HG02571 (cell line): ENCODE results near the gene GLRX5.
"Not testable (repeated sequence)": the region's sequence is repeated elsewhere in the genome, so short reads cannot be mapped to it uniquely, and the experiment has no call there.

Experiments used
- ATAC-seq: cut with Tn5 transposase; IDR thresholded peaks from one replicate; pipeline ENCODE4 v1.9.1; 2021; ENCODE audit warnings: mild to moderate bottlenecking, moderate library complexity; ENCODE audit not compliant: unreplicated experiment

The GLRX5 gene

DNA sequence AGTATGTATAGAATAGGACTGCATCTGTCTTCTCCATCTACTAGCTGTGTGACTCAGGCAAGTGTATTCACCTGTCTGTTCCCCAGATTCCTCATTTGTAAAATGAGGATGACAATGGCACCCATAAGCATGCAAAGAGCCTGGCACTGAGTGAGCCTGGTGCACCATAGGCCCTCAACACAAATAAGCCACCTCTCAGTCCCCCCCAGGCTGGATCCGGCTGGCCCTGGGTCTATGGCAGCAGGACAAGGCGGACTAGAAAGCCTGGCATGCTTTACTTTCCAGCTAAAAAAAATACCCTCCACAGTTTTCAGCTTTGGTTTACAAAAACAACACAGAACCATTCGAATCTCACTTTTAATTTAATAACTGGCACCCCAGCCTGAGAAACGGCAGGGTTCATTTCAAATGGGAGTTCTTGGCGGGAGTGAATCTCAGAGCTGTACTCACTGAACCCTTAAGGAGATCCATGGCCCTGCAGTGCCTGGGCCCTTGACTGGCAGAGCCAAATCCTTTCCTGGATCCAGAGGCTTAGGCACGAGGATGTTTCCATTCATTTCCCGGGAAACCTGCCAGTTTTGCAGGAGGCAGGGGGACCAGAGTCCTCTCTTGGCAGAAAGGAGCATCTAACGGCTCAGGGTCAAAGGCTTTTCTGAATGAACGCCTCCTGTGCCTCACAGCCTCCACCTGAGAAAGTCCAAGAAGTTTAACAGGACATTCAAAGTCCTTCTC, 36.1 kb upstream of the GLRX5 start:
- ATAC-seq, result no peak

DNA sequence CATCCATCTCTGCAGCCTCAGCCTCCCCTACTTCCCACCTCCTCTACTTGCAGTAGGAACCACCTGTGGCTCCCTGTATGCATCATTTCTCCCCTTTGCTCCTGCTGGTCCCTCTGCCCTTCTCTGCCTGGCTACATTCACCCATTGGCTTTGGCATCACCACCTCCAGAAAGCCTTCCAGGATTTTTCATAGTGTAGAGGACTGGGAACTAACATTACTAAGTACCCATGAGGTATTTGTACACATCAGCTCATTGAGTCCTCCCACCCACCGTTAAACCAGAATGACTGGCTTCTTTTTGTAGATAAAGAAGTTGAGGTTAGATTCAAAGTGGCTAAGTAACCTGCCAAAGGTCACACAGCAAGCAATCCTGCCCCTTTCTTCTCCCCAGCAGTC, 35.5 kb upstream of the GLRX5 start:
- ATAC-seq, result no peak

- ATAC-seq, result no peak
Measured at GRCh38 chr14:95500201-95500681, 34.6 kb upstream of the GLRX5 start.

DNA sequence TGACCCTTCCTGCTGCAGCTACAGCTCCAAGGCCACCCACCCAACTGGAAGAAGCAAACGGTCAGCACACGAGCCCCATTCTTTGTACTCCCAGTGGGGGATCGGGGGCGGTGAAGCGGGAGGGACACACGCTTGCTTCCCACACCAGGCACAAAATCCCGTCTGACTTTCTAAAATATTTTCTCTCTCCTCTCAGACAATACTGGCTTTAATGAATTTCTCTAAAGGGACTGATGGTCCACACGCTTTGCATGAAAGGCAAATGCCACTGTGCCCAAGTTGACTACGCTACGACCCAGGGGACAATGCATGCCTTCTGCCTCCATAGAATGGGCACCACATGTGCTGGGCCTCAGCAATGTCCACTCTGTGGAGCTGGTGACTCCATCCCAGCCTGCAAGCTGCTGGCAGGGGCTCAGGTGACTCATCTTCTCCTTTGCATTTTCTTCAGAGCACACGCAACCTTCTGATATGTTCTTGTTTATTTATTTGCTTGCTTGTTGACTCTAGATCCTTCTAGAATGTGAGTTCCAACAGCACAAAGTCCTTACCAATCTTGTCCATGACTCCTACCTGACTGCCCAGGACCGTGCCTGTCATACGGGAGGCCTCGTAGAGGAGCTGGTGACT, 34.0 kb upstream of the GLRX5 start:
- ATAC-seq, result no peak

DNA sequence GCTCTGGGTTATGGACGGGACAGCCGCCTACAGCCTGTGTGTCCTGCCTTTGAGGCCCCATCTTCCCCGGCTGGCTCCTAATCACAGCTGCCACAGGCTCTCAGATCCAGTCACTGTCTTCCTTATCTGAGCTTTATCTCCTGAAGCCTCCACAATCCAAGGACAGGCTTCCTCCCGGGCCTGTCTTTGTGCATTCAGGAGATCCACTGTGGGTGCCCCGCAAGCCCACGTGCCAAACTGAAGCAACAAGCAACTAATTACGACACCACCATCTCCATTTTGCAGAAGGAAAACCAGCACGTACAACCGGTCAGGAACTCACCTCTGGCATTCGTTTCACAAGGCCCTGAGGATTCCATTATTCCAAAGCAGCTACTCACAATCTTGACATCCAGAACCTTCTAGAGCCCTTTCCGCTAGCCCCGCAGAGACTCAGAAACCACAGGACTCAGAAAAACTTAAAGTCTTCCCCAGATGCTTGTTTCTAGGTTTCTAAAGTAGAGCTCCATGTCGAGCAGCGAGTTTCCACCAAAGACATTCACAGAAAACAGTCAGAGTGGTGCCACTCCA, 32.4 kb upstream of the GLRX5 start:
- ATAC-seq, result no peak

- ATAC-seq, result peak; percentile 54
Measured at GRCh38 chr14:95503365-95504134, 31.3 kb upstream of the GLRX5 start.

- no peak for ATAC-seq
Measured at GRCh38 chr14:95504135-95505029, 30.5 kb upstream of the GLRX5 start.

- no peak for ATAC-seq
Measured at GRCh38 chr14:95505030-95505589, 29.7 kb upstream of the GLRX5 start.

- no peak for ATAC-seq
Measured at GRCh38 chr14:95507174-95507573, 27.7 kb upstream of the GLRX5 start.

DNA sequence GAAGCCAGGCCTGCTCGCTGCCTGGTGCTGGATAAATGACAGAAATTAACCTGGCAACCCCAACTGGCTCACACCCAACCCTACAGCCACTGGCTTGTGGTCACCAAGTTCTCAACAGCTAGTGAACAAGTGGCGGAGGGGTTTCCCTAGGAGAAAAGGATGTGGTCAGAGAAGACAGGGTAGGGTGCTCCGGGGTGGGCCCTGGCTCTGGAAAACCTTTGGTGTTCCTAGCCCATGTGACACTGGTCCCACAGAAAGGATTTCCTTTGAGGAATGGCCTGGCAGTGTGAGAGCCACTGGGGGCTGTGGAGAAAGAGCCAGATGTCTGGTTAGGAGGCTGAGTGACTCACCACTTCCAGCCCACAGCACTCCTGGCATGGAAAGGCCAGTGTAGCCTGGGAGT, 27.1 kb upstream of the GLRX5 start:
- ATAC-seq, result no peak

DNA sequence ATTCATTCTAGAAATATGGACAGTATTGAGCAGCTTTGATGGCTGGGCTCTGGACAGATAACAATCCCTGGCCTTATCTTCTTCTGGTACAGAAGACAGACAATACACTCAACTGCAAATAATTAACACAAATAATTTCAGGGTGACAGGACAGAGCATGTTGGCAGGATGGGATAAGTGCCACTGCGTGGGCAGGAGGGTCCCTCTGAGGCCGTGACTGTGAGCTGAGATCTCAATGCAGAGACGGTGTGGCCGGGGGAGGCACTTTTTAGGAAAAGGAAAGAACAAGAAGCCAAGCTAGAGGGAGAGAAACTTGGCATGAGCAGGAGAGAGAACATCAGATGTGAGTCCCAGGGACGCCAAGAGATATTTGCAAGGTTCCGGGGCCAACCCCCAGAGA, 26.5 kb upstream of the GLRX5 start:
- no peak for ATAC-seq

DNA sequence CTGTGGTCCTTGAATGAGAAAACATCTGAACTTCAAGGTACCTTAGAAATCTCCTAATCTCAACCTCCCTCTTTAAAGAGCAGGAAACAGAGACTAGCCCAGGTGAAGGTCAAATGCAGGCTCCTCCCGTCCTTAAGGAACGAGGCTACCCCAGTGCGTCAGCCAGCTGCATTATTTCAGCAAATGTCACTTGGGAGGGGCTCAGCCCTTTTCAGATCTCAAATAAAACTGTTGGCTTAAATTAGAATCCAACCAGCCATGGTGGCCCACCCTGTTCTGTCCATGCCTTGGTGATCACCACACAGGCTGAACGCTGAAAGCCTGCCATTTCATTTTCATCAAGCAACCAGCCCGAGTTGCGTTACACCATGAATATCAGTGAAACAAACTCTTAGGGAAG, 25.4 kb upstream of the GLRX5 start:
- no peak for ATAC-seq

GRCh38 chr14:95510344-95510743, 24.5 kb upstream of the GLRX5 start:
- ATAC-seq, result not testable (repeated sequence)

DNA sequence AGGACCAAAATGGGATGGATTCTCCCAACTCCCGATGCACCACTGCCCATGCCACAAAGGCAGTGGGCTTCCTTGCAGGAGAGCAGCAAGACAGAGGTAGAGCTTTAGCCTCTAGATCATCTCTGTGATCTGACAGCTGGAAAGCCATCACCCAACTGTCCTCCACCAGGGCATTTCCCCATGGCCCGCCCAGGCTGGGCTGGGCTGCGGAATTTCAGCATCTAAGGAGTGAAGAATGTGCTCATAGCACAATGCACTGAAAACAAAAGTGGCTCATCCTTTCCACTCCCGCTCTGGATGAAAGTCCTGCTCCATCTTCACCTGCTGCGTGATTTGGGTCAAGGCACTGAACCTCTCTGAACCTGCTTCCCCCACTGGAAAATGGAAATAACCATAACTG, 24.0 kb upstream of the GLRX5 start:
- no peak for ATAC-seq

GRCh38 chr14:95511687-95512086, 23.2 kb upstream of the GLRX5 start:
- no peak for ATAC-seq

- ATAC-seq, result no peak
Measured at GRCh38 chr14:95513291-95513690, 21.6 kb upstream of the GLRX5 start.

DNA sequence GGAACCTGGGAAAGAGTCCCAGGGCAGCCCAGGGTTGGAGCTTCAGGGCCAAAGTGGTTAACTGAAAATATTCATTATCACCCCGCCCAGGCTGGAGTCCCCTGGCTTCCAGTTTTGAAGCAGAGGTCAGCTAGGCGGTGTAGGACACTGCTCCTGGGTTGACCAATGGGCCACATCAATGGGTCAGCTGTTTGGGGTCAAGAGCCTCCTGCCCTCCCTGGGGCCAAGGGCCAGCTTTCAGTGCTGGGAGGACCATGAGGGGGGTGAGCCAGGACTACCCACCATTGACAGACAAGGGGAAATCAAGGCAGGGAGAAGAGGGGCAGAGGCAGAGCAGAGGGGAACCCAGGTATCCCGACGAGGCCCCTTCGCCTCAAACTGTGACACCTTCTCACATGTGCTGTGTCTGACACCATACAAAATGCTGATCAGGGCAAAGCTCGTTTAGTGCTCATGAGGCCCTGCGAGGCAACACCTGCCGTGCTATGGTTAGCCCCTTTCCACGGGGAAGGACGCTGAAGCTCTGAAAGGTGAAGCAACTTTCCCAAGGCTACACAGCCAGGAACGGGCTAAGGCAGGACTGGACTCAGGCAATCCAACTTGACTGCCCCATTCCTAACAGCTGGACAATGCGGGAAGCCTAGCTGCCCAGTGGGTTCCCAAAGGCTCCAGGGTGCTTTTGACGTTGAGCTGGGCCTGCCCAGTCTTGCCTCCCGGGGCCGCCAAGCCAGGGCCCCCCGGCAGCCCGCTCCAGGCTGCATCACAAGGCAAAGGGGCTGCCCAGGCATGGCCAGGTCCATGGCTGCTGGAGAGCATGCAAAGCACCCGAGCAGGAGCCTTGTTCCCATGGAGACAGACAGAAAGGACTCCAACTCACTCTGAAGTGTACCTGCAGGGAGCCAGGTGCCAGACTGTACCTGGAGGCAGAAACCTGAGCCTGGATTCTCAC, 20.4 kb upstream of the GLRX5 start:
- no peak for ATAC-seq

DNA sequence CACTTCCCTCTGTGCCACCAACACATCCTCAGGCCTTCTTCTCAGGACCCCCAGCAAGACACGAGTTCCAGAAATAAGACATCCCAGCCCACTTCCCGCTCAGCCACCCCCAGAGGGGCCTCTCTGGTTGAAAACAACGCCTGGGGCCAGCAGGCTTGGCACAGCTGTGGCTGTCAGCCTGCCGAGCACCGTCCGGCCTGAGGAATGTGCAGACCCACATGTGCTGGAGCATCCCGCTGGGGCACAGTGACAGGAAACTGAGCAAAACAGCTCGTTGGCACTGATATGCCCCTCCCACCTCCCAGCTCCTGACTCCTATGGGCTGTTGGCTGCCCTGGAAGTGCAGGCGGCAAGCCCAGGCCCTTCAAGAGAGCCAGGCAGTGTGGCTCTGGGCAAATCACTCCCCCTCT, 19.8 kb upstream of the GLRX5 start:
- ATAC-seq, result no peak
